ENCODE measurements around the gene NUB1.

DNA sequence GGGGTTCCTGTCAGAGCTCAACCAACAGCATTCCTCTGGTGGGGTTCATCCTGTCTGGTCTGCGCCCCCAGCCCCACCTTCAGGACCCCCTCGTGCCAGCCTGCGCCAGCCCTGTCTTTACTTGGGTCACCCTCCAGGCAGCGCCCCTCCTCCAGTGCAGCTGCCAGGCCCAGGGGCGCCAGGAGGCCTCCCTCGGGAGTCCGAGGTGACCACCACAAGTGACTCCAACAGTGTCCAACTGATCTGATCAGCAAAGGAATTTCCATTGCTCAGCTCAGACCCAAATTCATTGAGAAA, 57.6 kb downstream of the NUB1 start:
- TF ChIP-seq GATA2 (IDR thresholded peaks at IDR 0.05; ENCODE audit: low read depth, low read length) (no peak), GATA3 (IDR thresholded peaks at IDR 0.05; ENCODE audit: low read depth, low read length) (no peak)
